22Rv1 (cell line): ENCODE results near the gene ASIC4.

ENCODE experiments used
- CTCF ChIP-seq: fragments of 450-650 bp; IDR thresholded peaks from 2 replicates; pipeline ENCODE4 v1.5.1; 2017; ENCODE audit warnings: mild to moderate bottlenecking
- ZFX ChIP-seq: fragments of 450-650 bp; IDR thresholded peaks from 2 replicates; pipeline ENCODE4 v1.6.1; 2017; ENCODE audit warnings: antibody characterized with exemption, borderline replicate concordance

DNA sequence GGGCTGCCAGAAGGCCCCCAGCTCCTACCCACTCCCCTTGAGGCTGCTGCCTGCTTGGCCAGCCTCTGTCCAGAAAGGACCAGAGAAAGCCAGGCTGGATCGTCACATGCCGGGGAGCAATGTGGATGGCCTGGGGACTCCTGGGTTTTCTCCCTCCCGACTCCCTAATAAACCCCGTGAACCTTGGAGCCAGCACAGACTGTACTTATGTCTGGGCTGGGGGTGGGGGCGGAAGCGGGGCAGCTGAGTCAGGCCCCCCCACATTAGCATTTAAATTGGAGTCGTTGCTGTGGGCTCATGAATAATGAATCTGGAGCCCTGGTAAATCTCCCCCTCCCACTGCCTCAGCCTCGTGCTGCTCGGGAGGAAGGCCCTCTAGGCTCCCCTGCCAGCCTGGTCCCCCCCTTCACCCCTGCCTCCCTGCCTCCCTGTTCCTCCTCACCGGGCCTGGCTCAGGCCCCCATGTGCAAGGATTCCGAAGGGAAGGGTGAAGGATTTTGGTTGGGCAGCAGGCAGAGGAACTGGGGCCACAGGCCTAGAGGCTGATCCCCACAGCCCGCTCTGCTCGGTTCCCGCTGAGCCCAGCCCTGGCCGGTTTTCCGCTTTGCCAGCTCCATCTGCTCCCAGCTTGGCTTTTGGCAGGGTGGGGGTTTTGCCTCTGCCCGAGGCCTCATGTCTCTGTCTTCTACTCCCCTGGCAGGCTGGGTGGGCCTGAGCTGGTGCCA lies 7.3 kb upstream of the ASIC4 start:
- TF ChIP-seq CTCF (no peak), ZFX (no peak)
